Mesendoderm (in vitro differentiated cells): ENCODE data around the gene TMEM141.
A peak's percentile ranks its signal among the peaks of the same experiment; 100 is the strongest.

Source experiments
- DNase-seq: peaks from one replicate; pipeline ENCODE4 v3.0.0; 2013
- H2AK5ac ChIP-seq: 2 replicates; pipeline ENCODE4 v1.6.1; 2013; ENCODE audit warnings: low read length, inconsistent platforms
- H2BK120ac ChIP-seq: 2 replicates; pipeline ENCODE4 v1.6.1; 2013; ENCODE audit warnings: low read depth, mild to moderate bottlenecking, low read length, moderate library complexity, mixed read lengths
- H2BK15ac ChIP-seq: replicated peaks from 2 replicates; pipeline ENCODE4 v1.6.1; 2013; ENCODE audit warnings: low read depth, mild to moderate bottlenecking, moderate library complexity
- H2BK5ac ChIP-seq: 2 replicates; pipeline ENCODE4 v1.6.1; 2013; ENCODE audit warnings: low read length, inconsistent platforms
- H3K18ac ChIP-seq: 2 replicates; pipeline ENCODE4 v1.6.1; 2013; ENCODE audit warnings: mild to moderate bottlenecking, low read length, mixed read lengths
- H3K23ac ChIP-seq: one replicate; pipeline ENCODE4 v1.6.1; 2013; ENCODE audit warnings: low read length
- H3K27ac ChIP-seq: 2 replicates; pipeline ENCODE4 v1.5.1; 2013; ENCODE audit warnings: low read depth, mild to moderate bottlenecking, inconsistent platforms, low read length, moderate library complexity
- H3K27me3 ChIP-seq: 2 replicates; pipeline ENCODE4 v1.6.1; 2013; ENCODE audit warnings: low read length, control low read depth, mild to moderate bottlenecking, inconsistent platforms; ENCODE audit not compliant: insufficient read depth, poor library complexity
- H3K36me3 ChIP-seq: 2 replicates; pipeline ENCODE4 v1.6.1; 2013; ENCODE audit warnings: low read length, inconsistent platforms; ENCODE audit not compliant: control insufficient read depth, insufficient read depth
- H3K4ac ChIP-seq: one replicate; pipeline ENCODE4 v1.6.1; 2013; ENCODE audit warnings: low read depth, mild to moderate bottlenecking, low read length, moderate library complexity
- H3K4me1 ChIP-seq: 2 replicates; pipeline ENCODE4 v1.6.1; 2013; ENCODE audit warnings: low read depth, low read length, inconsistent platforms; ENCODE audit not compliant: control insufficient read depth
- H3K4me2 ChIP-seq: 2 replicates; pipeline ENCODE4 v1.6.1; 2013; ENCODE audit warnings: low read length
- H3K4me3 ChIP-seq: 2 replicates; pipeline ENCODE4 v1.5.1; 2013; ENCODE audit warnings: mild to moderate bottlenecking, low read length
- H3K56ac ChIP-seq: one replicate; pipeline ENCODE4 v1.6.1; 2013; ENCODE audit warnings: low read length
- H3K79me1 ChIP-seq: 2 replicates; pipeline ENCODE4 v1.6.1; 2013; ENCODE audit warnings: low read length, inconsistent platforms
- H3K79me2 ChIP-seq: 2 replicates; pipeline ENCODE4 v1.6.1; 2013; ENCODE audit warnings: mild to moderate bottlenecking, low read length; ENCODE audit not compliant: control insufficient read depth, insufficient read depth
- H3K9ac ChIP-seq: 2 replicates; pipeline ENCODE4 v1.6.1; 2013; ENCODE audit warnings: low read length, inconsistent platforms
- H4K5ac ChIP-seq: one replicate; pipeline ENCODE4 v1.6.1; 2013; ENCODE audit warnings: low read length
- H4K8ac ChIP-seq: one replicate; pipeline ENCODE4 v1.6.1; 2013; ENCODE audit warnings: low read depth, mild to moderate bottlenecking, control low read depth, low read length, moderate library complexity
- WGBS: extraction: QIAGEN DNeasy Blood & Tissue Kit; methylation state at CpG from one replicate; pipeline ENCODE4 v1.1.7; 2013; ENCODE audit warnings: low lambda C conversion rate, missing lambda C conversion rate; ENCODE audit not compliant: insufficient coverage; ENCODE audit errors: extremely low coverage; 5-methylcytosine and 5-hydroxymethylcytosine counted together

Gene TMEM141

DNA sequence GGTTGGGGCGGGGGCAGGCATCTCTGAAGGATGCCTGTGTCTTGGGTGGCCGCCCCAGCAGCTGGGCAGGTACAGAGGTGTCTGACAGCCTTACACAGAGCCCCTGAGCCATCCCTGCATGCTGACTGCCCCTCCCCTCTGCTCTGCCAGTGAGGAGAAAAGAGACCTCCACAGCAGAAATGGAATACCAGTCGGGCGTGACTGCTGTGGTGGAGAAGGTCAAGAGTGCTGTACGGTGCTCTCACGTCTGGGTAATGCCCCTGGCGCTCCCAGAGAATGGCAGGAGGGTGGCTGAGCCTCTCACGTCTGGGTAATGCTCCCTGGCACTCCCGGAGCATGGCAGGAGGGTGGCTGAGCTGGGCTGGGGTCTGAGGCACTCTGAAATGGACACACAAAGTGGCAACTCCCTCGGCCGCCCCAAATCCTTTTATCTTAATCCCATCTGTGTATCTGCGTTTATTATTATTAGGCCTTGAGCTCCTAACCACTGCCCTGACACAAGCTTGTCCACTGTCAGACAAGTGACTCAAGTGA, 14.1 kb downstream of the TMEM141 start:
- Histone ChIP-seq H3K56ac (no peak overlapping the region), H4K5ac (no peak overlapping the region), H2BK5ac (no peak overlapping the region), H3K4me1 (peaks cover 6% of the 10 kb centered on the region), H4K8ac (no peak overlapping the region), H3K4me2 (no peak overlapping the region), H3K4me3 (no peak overlapping the region), H2AK5ac (no peak overlapping the region), H2BK120ac (no peak overlapping the region), H3K27ac (no peak overlapping the region), H3K79me2 (peaks cover 21% of the 10 kb centered on the region), H3K36me3 (no peaks in the 10 kb centered on the region), H3K27me3 (no peaks in the 10 kb centered on the region), H3K23ac (no peak overlapping the region), H3K4ac (no peak overlapping the region), H3K79me1 (peaks cover 7% of the 10 kb centered on the region), H3K18ac (no peak overlapping the region), H2BK15ac (no peak overlapping the region), H3K9ac (no peak overlapping the region)
- no CpG with 5 or more reads among the region's 12 CpGs for WGBS
- DNase-seq, result no peak

DNA sequence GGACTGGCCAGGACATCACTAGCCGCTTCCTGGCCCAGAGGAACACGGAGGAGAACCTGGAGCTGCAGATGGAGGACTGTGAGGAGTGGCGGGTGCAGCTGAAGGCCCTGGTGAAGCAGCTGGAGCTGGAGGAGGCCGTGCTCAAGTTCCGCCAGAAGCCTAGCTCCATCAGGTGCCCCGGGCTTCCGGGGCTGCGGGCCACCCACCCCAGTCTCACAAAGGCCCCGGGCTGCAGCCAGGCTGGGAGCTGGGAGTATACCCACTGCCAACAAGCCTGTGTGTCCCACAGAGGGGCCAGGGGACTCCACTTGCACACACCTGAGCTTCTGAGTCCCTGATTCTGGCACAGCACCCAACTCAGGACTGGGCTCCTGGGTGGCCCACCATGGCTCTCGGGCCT, 14.9 kb downstream of the TMEM141 start:
- Histone ChIP-seq H3K9ac (no peak overlapping the region), H2BK5ac (no peak overlapping the region), H3K18ac (no peak overlapping the region), H2BK120ac (no peak overlapping the region), H3K4me3 (no peak overlapping the region), H3K27ac (no peak overlapping the region), H2AK5ac (no peak overlapping the region), H3K4me2 (no peak overlapping the region), H3K79me1 (peaks cover 11% of the 10 kb centered on the region), H4K5ac (no peak overlapping the region), H3K56ac (no peak overlapping the region), H3K79me2 (peaks cover 26% of the 10 kb centered on the region), H3K27me3 (no peaks in the 10 kb centered on the region), H4K8ac (no peak overlapping the region), H3K4me1 (peaks cover 4% of the 10 kb centered on the region), H2BK15ac (no peak overlapping the region), H3K36me3 (no peaks in the 10 kb centered on the region), H3K23ac (no peak overlapping the region), H3K4ac (no peak overlapping the region)
- no peak for DNase-seq
- WGBS, result no CpG with 5 or more reads among the region's 10 CpGs

- Histone ChIP-seq H4K8ac (no peak overlapping the region), H2AK5ac (no peak overlapping the region), H3K79me1 (peaks cover 14% of the 10 kb centered on the region), H3K18ac (no peak overlapping the region), H3K23ac (peak overlapping the region; percentile 85), H4K5ac (no peak overlapping the region), H3K27me3 (no peaks in the 10 kb centered on the region), H3K9ac (peak overlapping the region; percentile 80), H2BK5ac (no peak overlapping the region), H3K36me3 (no peaks in the 10 kb centered on the region), H2BK120ac (no peak overlapping the region), H3K4me2 (peak overlapping the region; percentile 93), H3K4ac (no peak overlapping the region), H3K27ac (no peak overlapping the region), H3K79me2 (peaks cover 31% of the 10 kb centered on the region), H3K56ac (peak overlapping the region; percentile 95), H2BK15ac (no peak overlapping the region), H3K4me3 (no peak overlapping the region), H3K4me1 (peaks cover 4% of the 10 kb centered on the region)
- no CpG with 5 or more reads among the region's 25 CpGs for WGBS
- no peak for DNase-seq
Observed at GRCh38 chr9:136806631-136807201, 15.6 kb downstream of the TMEM141 start.

DNA sequence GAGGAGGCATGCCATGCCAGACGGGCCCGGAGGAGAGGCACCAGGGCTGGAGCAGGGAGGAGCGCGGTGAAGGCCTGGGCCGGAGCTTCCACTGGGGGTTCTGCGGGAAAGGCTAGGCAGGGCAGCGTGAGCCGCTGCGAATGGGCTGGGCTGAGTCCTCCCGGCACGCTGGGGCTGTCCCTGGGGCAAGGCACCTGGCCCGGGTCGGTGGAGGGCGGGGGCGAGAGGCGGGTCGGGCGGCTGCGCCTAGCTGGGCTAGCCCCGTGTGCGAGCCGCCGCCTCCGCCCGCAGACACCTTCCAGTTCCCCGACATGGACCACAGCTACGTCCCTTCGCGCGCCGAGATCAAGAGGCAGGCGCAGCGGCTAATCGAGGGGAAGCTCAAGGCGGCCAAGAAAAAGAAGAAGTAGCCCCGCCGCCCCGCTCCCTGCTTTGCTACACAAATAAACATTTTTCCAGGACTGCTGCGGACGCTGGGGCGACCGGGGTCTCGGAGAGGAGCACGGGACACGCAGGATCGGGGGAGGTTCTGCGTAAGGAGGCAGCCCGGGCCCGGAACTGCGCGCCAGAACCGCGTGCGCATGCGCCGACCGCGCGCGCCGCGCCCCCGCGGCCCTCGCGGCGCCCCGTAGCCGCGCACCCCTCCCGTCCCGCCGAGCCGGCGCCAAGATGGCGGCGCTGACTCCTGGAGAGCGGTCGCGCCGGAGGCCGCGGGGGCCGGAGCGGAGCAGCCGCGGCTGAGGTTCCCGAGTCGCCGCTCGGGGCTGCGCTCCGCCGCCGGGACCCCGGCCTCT, 16.3 kb downstream of the TMEM141 start, which contains the start of gene RABL6:
TSS of gene RABL6 (plus strand) at position 668 of the 794 bp plus-strand sequence. CDS start 249 bp downstream, outside the sequence.
- H3K56ac ChIP-seq, result peak within 1 kb of the TSS; percentile 95
- peak within 1 kb of the TSS; percentile 67 for H2BK5ac ChIP-seq
- no peak within 1 kb of the TSS for H4K8ac ChIP-seq
- H3K23ac ChIP-seq, result peak within 1 kb of the TSS; percentile 66
- peak within 1 kb of the TSS; percentile 90 for H3K4ac ChIP-seq
- H3K4me2 ChIP-seq, result peak within 1 kb of the TSS; percentile 93
- peak; percentile 75 for DNase-seq
- no peaks in the 10 kb centered on the region for H3K36me3 ChIP-seq
- no peak within 1 kb of the TSS for H4K5ac ChIP-seq
- peak within 1 kb of the TSS; percentile 93 for H3K4me3 ChIP-seq
- H2AK5ac ChIP-seq, result no peak within 1 kb of the TSS
- peak within 1 kb of the TSS; percentile 98 for H3K18ac ChIP-seq
- H3K79me2 ChIP-seq, result peaks cover 35% of the 10 kb centered on the region
- peak within 1 kb of the TSS; percentile 69 for H2BK120ac ChIP-seq
- no peaks in the 10 kb centered on the region for H3K27me3 ChIP-seq
- H3K27ac ChIP-seq, result peak within 1 kb of the TSS; percentile 73
- no CpG with 5 or more reads among the region's 96 CpGs for WGBS
- no peak within 1 kb of the TSS for H2BK15ac ChIP-seq
- H3K79me1 ChIP-seq, result peaks cover 14% of the 10 kb centered on the region
- peaks cover 4% of the 10 kb centered on the region for H3K4me1 ChIP-seq
- H3K9ac ChIP-seq, result peak within 1 kb of the TSS; percentile 97

DNA sequence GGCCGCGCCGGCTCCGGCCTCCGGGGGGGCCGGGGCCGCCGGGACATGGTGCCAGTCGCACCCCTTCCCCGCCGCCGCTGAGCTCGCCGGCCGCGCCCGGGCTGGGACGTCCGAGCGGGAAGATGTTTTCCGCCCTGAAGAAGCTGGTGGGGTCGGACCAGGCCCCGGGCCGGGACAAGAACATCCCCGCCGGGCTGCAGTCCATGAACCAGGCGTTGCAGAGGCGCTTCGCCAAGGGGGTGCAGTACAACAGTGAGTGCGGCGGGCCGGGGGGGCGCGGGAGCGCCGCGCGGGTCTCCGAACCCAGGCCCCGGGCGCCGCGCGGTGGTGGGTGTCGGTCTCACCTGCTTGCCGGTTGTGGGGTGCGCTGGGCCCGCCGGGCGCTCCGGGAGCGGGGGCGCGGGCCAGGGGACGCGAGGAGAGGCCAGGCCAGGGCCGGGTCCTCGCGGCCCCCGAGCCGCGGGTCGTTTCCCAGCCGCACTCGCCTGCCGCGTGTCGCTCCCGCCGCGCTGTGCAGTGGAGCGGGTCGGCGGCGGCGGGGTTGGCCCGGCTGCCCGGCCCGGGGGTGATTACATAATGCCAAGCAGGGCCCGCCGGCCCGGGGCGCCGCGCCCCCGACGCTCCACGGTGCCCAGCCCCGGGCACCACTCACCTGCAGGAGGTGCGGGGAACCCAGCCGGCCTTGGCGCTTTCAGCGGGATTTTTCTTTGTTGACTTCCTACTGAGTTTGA, 17.1 kb downstream of the TMEM141 start:
- peak overlapping the region; percentile 93 for H3K4me3 ChIP-seq
- H3K27me3 ChIP-seq, result no peaks in the 10 kb centered on the region
- no peak overlapping the region for H2AK5ac ChIP-seq
- no peak overlapping the region for H4K8ac ChIP-seq
- no peak overlapping the region for H2BK15ac ChIP-seq
- peak overlapping the region; percentile 69 for H2BK120ac ChIP-seq
- no CpG with 5 or more reads among the region's 93 CpGs for WGBS
- H3K27ac ChIP-seq, result peak overlapping the region; percentile 73
- no peaks in the 10 kb centered on the region for H3K36me3 ChIP-seq
- no peak overlapping the region for H4K5ac ChIP-seq
- H2BK5ac ChIP-seq, result peak overlapping the region; percentile 67
- peaks cover 18% of the 10 kb centered on the region for H3K79me1 ChIP-seq
- peak overlapping the region; percentile 90 for H3K4ac ChIP-seq
- H3K56ac ChIP-seq, result peak overlapping the region; percentile 92
- H3K4me2 ChIP-seq, result peak overlapping the region; percentile 77
- H3K79me2 ChIP-seq, result peaks cover 43% of the 10 kb centered on the region
- H3K9ac ChIP-seq, result peak overlapping the region; percentile 97
- H3K18ac ChIP-seq, result peak overlapping the region; percentile 98
- peak overlapping the region; percentile 66 for H3K23ac ChIP-seq
- DNase-seq, result no peak
- H3K4me1 ChIP-seq, result peaks cover 4% of the 10 kb centered on the region
